Left forelimb (tissue), 1 donor: ENCODE results near the gene RND3.
A peak's percentile ranks its signal among the peaks of the same experiment; 100 is the strongest.

Experiments used
- DNase-seq: peaks from one replicate; pipeline ENCODE4 v3.0.0-alpha.2; 2018; ENCODE audit warnings: low spot score

RND3 gene

GRCh38 chr2:150494234-150494945, 6.9 kb upstream of the RND3 start:
- no peak for DNase-seq

GRCh38 chr2:150491943-150492342, 4.5 kb upstream of the RND3 start:
- no peak for DNase-seq

GRCh38 chr2:150491430-150491829, 4.0 kb upstream of the RND3 start:
- no peak for DNase-seq

- no peak for DNase-seq
These were observed 3.0 kb upstream of the RND3 start for GRCh38 chr2:150490466-150490865.

GRCh38 chr2:150486539-150487484, 655 bp downstream of the RND3 start:
- DNase-seq: peak; percentile 78

- peak; percentile 85 for DNase-seq
These were observed 1.5 kb downstream of the RND3 start for GRCh38 chr2:150485871-150486538.

- DNase-seq: peak; percentile 88
These were observed 2.2 kb downstream of the RND3 start for GRCh38 chr2:150485114-150485870.

- peak; percentile 73 for DNase-seq
These were observed 2.9 kb downstream of the RND3 start for GRCh38 chr2:150484461-150485021.

- no peak for DNase-seq
These were observed 3.5 kb downstream of the RND3 start for GRCh38 chr2:150484006-150484405.

- no peak for DNase-seq
These were observed 3.9 kb downstream of the RND3 start for GRCh38 chr2:150483532-150483931.

GRCh38 chr2:150482667-150483400, 4.6 kb downstream of the RND3 start:
- no peak for DNase-seq

GRCh38 chr2:150482111-150482510, 5.4 kb downstream of the RND3 start:
- DNase-seq: no peak

- no peak for DNase-seq
These were observed 6.3 kb downstream of the RND3 start for GRCh38 chr2:150480971-150481830.

- DNase-seq: no peak
These were observed 7.2 kb downstream of the RND3 start for GRCh38 chr2:150480241-150480640.

- no peak for DNase-seq
These were observed 8.2 kb downstream of the RND3 start for GRCh38 chr2:150479075-150479915.

GRCh38 chr2:150478200-150478974, 9.1 kb downstream of the RND3 start:
- no peak for DNase-seq

GRCh38 chr2:150477347-150477746, 10.1 kb downstream of the RND3 start:
- no peak for DNase-seq

- no peak for DNase-seq
These were observed 10.6 kb downstream of the RND3 start for GRCh38 chr2:150476809-150477302.
